Measurements from ENCODE around the gene MYO10.

MYO10 gene

GRCh38 chr5:16916262-16916878 lies 19.7 kb downstream of the MYO10 start:
- DNase-seq (ENCODE audit: low spot score) = no peak

- no peak for DNase-seq (ENCODE audit: low spot score)
These were observed 21.5 kb downstream of the MYO10 start for GRCh38 chr5:16914584-16914983.

- no peak for DNase-seq (ENCODE audit: low spot score)
These were observed 22.0 kb downstream of the MYO10 start for GRCh38 chr5:16914108-16914435.

GRCh38 chr5:16913187-16914107 lies 22.6 kb downstream of the MYO10 start:
- no peak for DNase-seq (ENCODE audit: low spot score)

- DNase-seq (ENCODE audit: low spot score) = no peak
These were observed 24.0 kb downstream of the MYO10 start for GRCh38 chr5:16912080-16912479.

- no peak for DNase-seq (ENCODE audit: low spot score)
These were observed 26.6 kb downstream of the MYO10 start for GRCh38 chr5:16909464-16909863.

- DNase-seq (ENCODE audit: low spot score) = no peak
These were observed 28.8 kb downstream of the MYO10 start for GRCh38 chr5:16907270-16907669.

GRCh38 chr5:16906255-16906654 lies 29.8 kb downstream of the MYO10 start:
- DNase-seq (ENCODE audit: low spot score) = no peak

- no peak for DNase-seq (ENCODE audit: low spot score)
These were observed 32.4 kb downstream of the MYO10 start for GRCh38 chr5:16903480-16904300.

- DNase-seq (ENCODE audit: low spot score) = no peak
These were observed 33.2 kb downstream of the MYO10 start for GRCh38 chr5:16902846-16903245.

GRCh38 chr5:16901021-16901644 lies 35.0 kb downstream of the MYO10 start:
- DNase-seq (ENCODE audit: low spot score) = no peak

GRCh38 chr5:16899171-16899570 lies 36.9 kb downstream of the MYO10 start:
- no peak for DNase-seq (ENCODE audit: low spot score)

GRCh38 chr5:16897800-16898199 lies 38.3 kb downstream of the MYO10 start:
- DNase-seq (ENCODE audit: low spot score) = no peak

- no peak for DNase-seq (ENCODE audit: low spot score)
These were observed 38.8 kb downstream of the MYO10 start for GRCh38 chr5:16897284-16897704.

GRCh38 chr5:16896767-16897166 lies 39.3 kb downstream of the MYO10 start:
- no peak for DNase-seq (ENCODE audit: low spot score)

- no peak for DNase-seq (ENCODE audit: low spot score)
These were observed 41.6 kb downstream of the MYO10 start for GRCh38 chr5:16894236-16895057.

GRCh38 chr5:16891033-16891432 lies 45.1 kb downstream of the MYO10 start:
- DNase-seq (ENCODE audit: low spot score) = no peak

- DNase-seq (ENCODE audit: low spot score) = no peak
These were observed 46.0 kb downstream of the MYO10 start for GRCh38 chr5:16889972-16890519.

- no peak for DNase-seq (ENCODE audit: low spot score)
These were observed 46.7 kb downstream of the MYO10 start for GRCh38 chr5:16889203-16889971.

- no peak for DNase-seq (ENCODE audit: low spot score)
These were observed 47.4 kb downstream of the MYO10 start for GRCh38 chr5:16888694-16889124.
